Ishikawa (cell line): ENCODE measurements around the gene TMOD3.

Experiments
- CEBPB ChIP-seq: IDR thresholded peaks from 2 replicates; pipeline ENCODE4 v1.6.1; 2012
- CREB1 ChIP-seq: IDR thresholded peaks from 2 replicates; pipeline ENCODE4 v1.6.1; 2012; ENCODE audit warnings: low read depth
- EGR1 ChIP-seq: IDR thresholded peaks from 2 replicates; pipeline ENCODE4 v1.6.1; 2012
- EP300 ChIP-seq: IDR thresholded peaks from 2 replicates; pipeline ENCODE4 v1.6.1; 2012; ENCODE audit warnings: borderline replicate concordance
- FOXM1 ChIP-seq: IDR thresholded peaks from 2 replicates; pipeline ENCODE4 v1.6.1; 2012; ENCODE audit warnings: low read depth, borderline replicate concordance
- MAX ChIP-seq: IDR thresholded peaks from 2 replicates; pipeline ENCODE4 v1.6.1; 2012
- NFIC ChIP-seq: IDR thresholded peaks from 2 replicates; pipeline ENCODE4 v1.6.1; 2012
- RAD21 ChIP-seq: IDR thresholded peaks from 2 replicates; pipeline ENCODE4 v1.6.1; 2012; ENCODE audit warnings: low read depth
- REST ChIP-seq: IDR thresholded peaks from 2 replicates; pipeline ENCODE4 v1.6.1; 2012; ENCODE audit warnings: low read depth, mild to moderate bottlenecking
- TAF1 ChIP-seq: IDR thresholded peaks from 2 replicates; pipeline ENCODE4 v1.6.1; 2012; ENCODE audit warnings: low read depth, mild to moderate bottlenecking
- TCF12 ChIP-seq: IDR thresholded peaks from 2 replicates; pipeline ENCODE4 v1.6.1; 2012; ENCODE audit warnings: low read depth
- TEAD4 ChIP-seq: IDR thresholded peaks from 2 replicates; pipeline ENCODE4 v1.6.1; 2012
- USF1 ChIP-seq: IDR thresholded peaks from 2 replicates; pipeline ENCODE4 v1.6.1; 2012
- YY1 ChIP-seq: IDR thresholded peaks from 2 replicates; pipeline ENCODE4 v1.6.1; 2012; ENCODE audit warnings: low read depth
- ZBTB7A ChIP-seq: IDR thresholded peaks from 2 replicates; pipeline ENCODE4 v1.6.1; 2012; ENCODE audit warnings: low read depth

Gene TMOD3

GRCh38 chr15:51803965-51804364 is 25.5 kb upstream of the TMOD3 start:
- no peak for TF ChIP-seq YY1
- TF ChIP-seq TEAD4: no peak
- TF ChIP-seq MAX: no peak

GRCh38 chr15:51806123-51806522 is 23.3 kb upstream of the TMOD3 start:
- no peak for TF ChIP-seq TEAD4
- TF ChIP-seq EGR1: no peak
- TF ChIP-seq USF1: no peak
- TF ChIP-seq NFIC: no peak
- no peak for TF ChIP-seq ZBTB7A

GRCh38 chr15:51809457-51809856 is 20.0 kb upstream of the TMOD3 start:
- TF ChIP-seq CEBPB (no peak), REST (no peak), TAF1 (no peak), CREB1 (no peak), EP300 (no peak), TEAD4 (no peak), TCF12 (no peak), FOXM1 (no peak)

- no peak for TF ChIP-seq REST
These were observed 16.9 kb upstream of the TMOD3 start for GRCh38 chr15:51812598-51812997.

- no peak for TF ChIP-seq EP300
- TF ChIP-seq CEBPB: no peak
- no peak for TF ChIP-seq USF1
- TF ChIP-seq ZBTB7A: no peak
These were observed 14.8 kb upstream of the TMOD3 start for GRCh38 chr15:51814606-51815005.

GRCh38 chr15:51816611-51817010 is 12.8 kb upstream of the TMOD3 start:
- TF ChIP-seq EGR1 (no peak), USF1 (no peak), EP300 (no peak), MAX (no peak), CREB1 (no peak), YY1 (no peak), REST (no peak), TEAD4 (no peak), TCF12 (no peak), NFIC (no peak), CEBPB (no peak), RAD21 (no peak), ZBTB7A (no peak), TAF1 (no peak), FOXM1 (no peak)
